SU-DHL-6 (cell line): Measurements from ENCODE around the gene YES1.

ENCODE experiments used
- H2AFZ ChIP-seq: fragments of 200-600 bp; sonication (generic); 2 replicates; pipeline ENCODE4 v1.6.1; 2014; ENCODE audit warnings: low read depth, mild to moderate bottlenecking, moderate library complexity, mixed read lengths, antibody characterized with exemption, low read length; ENCODE audit not compliant: severe bottlenecking
- H3F3A ChIP-seq: fragments of 200-600 bp; shearing (Covaris generic); 2 replicates; pipeline ENCODE4 v1.6.0; 2016; ENCODE audit warnings: antibody characterized with exemption, mild to moderate bottlenecking; ENCODE audit not compliant: insufficient read depth
- H3K27ac ChIP-seq: fragments of 200-600 bp; sonication (generic); 2 replicates; pipeline ENCODE4 v1.5.1; 2016; ENCODE audit warnings: low read depth, mild to moderate bottlenecking, low read length, moderate library complexity, mixed read lengths
- H3K27me3 ChIP-seq: fragments of 200-600 bp; sonication (generic), shearing (Covaris generic); 2 replicates; pipeline ENCODE4 v1.6.0; 2014; ENCODE audit warnings: mild to moderate bottlenecking, low read length
- H3K36me3 ChIP-seq: fragments of 200-600 bp; sonication (generic); 2 replicates; pipeline ENCODE4 v1.6.1; 2014; ENCODE audit warnings: mild to moderate bottlenecking, low read length, mixed read lengths
- H3K4me2 ChIP-seq: fragments of 300-600, 200-600 bp; shearing (Covaris generic), sonication (generic); 2 replicates; pipeline ENCODE4 v1.6.0; 2014; ENCODE audit warnings: low read length, low read depth, mild to moderate bottlenecking; ENCODE audit not compliant: poor library complexity, severe bottlenecking
- H3K4me3 ChIP-seq: fragments of 200-600 bp; sonication (generic); 2 replicates; pipeline ENCODE4 v1.5.1; 2014; ENCODE audit warnings: antibody characterized with exemption, low read length, mild to moderate bottlenecking, mixed read lengths; ENCODE audit not compliant: insufficient read depth, poor library complexity, severe bottlenecking
- H3K79me2 ChIP-seq: fragments of 200-600 bp; sonication (generic); 2 replicates; pipeline ENCODE4 v1.6.1; 2014; ENCODE audit warnings: mild to moderate bottlenecking, low read length, moderate library complexity; ENCODE audit not compliant: insufficient read depth
- H3K9ac ChIP-seq: fragments of 200-600 bp; sonication (generic); 2 replicates; pipeline ENCODE4 v1.7.0; 2014; ENCODE audit warnings: mild to moderate bottlenecking, low read length
- H3K9me2 ChIP-seq: fragments of 200-600 bp; sonication (generic); replicated peaks from 2 replicates; pipeline ENCODE4 v1.6.1; 2014; ENCODE audit warnings: low read length; ENCODE audit not compliant: insufficient read depth
- H3K9me3 ChIP-seq: fragments of 200-600 bp; sonication (generic); 2 replicates; pipeline ENCODE4 v1.6.1; 2014; ENCODE audit warnings: low read length, mixed read lengths; ENCODE audit not compliant: insufficient read depth
- H4K20me1 ChIP-seq: fragments of 200-600 bp; sonication (generic); 2 replicates; pipeline ENCODE4 v1.6.1; 2014; ENCODE audit warnings: low read depth, mild to moderate bottlenecking, antibody characterized with exemption, low read length, moderate library complexity, mixed read lengths
- EZH2phosphoT487 ChIP-seq: fragments of 200-600 bp; sonication (generic), shearing (Covaris generic); conservative IDR thresholded peaks from 2 replicates; pipeline ENCODE4 v1.6.1; 2018; ENCODE audit warnings: mild to moderate bottlenecking, antibody characterized with exemption, low read length, moderate library complexity, mixed read lengths
- TF ChIP-seq, protein P1 (sequence below): fragments of 200-600 bp; sonication (generic); IDR thresholded peaks from one replicate; pipeline ENCODE4 v1.5.1; 2017; ENCODE audit warnings: antibody characterized with exemption, mild to moderate bottlenecking, low read length, moderate library complexity; ENCODE audit not compliant: insufficient read depth, poor library complexity, severe bottlenecking

The YES1 gene

DNA sequence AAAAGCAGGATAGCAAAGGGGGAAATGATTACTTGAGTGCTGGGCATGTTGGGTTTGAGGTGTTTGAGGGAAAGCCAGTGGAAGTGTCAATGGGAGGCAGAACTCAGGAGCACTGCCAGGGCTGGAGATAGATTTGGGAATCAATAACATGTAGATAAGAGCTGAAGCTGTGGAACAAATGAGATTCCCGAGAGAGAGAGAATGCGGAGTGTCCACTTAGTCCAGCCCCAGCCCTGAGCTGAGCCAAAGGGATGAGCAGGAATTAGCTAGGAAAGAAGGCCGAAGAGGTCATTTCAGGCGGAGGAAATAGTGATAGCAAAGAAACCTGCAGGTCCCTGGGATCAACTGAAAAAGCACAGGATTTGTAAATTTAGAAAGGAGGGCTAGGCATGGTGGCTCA is 21.2 kb upstream of the YES1 start:
- Histone ChIP-seq H3F3A (no peaks in the 10 kb centered on the region), H3K4me3 (no peak overlapping the region), H3K36me3 (no peaks in the 10 kb centered on the region), H4K20me1 (no peaks in the 10 kb centered on the region), H2AFZ (no peak overlapping the region), H3K9ac (no peak overlapping the region), H3K27ac (no peak overlapping the region), H3K9me2 (no peaks in the 10 kb centered on the region), H3K9me3 (no peaks in the 10 kb centered on the region), H3K4me2 (no peak overlapping the region), H3K27me3 (no peaks in the 10 kb centered on the region), H3K79me2 (no peaks in the 10 kb centered on the region)
- TF ChIP-seq EZH2phosphoT487 = no peak
- TF ChIP-seq, protein P1, sequence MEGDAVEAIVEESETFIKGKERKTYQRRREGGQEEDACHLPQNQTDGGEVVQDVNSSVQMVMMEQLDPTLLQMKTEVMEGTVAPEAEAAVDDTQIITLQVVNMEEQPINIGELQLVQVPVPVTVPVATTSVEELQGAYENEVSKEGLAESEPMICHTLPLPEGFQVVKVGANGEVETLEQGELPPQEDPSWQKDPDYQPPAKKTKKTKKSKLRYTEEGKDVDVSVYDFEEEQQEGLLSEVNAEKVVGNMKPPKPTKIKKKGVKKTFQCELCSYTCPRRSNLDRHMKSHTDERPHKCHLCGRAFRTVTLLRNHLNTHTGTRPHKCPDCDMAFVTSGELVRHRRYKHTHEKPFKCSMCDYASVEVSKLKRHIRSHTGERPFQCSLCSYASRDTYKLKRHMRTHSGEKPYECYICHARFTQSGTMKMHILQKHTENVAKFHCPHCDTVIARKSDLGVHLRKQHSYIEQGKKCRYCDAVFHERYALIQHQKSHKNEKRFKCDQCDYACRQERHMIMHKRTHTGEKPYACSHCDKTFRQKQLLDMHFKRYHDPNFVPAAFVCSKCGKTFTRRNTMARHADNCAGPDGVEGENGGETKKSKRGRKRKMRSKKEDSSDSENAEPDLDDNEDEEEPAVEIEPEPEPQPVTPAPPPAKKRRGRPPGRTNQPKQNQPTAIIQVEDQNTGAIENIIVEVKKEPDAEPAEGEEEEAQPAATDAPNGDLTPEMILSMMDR = no peak

DNA sequence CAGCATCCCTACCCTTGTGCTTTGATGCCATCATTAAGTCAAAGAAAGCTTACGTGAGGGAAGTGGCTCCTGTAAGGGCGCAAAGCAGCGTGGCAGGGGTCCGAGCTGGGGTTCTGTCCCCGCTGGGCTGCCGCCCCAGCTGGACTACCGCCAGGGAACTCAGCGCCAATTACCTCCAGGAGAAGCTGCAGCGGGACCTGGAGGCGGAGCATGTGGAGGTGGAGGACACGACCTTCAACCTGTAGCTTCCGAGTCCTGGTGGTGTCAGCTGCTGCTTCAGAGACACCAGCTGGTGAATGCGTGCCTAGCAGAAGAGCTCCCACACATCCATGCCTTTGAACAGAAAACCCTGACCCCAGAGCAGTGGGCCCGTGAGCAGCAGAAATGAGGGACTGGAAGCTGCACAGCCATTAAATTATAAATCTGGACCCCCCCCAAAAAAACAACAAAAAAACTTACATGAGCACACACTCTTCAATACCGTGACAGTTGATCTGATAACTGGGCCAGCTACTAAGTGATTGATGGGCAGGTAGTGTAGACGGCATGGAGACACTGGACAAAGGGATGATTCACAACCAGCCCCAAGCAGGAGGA is 20.1 kb upstream of the YES1 start:
- H4K20me1 ChIP-seq = no peaks in the 10 kb centered on the region
- no peaks in the 10 kb centered on the region for H3F3A ChIP-seq
- no peaks in the 10 kb centered on the region for H3K27me3 ChIP-seq
- TF ChIP-seq EZH2phosphoT487 = no peak
- TF ChIP-seq, protein P1 = no peak
- no peak overlapping the region for H3K4me3 ChIP-seq
- no peaks in the 10 kb centered on the region for H3K9me2 ChIP-seq
- no peaks in the 10 kb centered on the region for H3K9me3 ChIP-seq
- no peaks in the 10 kb centered on the region for H3K79me2 ChIP-seq
- no peak overlapping the region for H3K4me2 ChIP-seq
- no peak overlapping the region for H3K9ac ChIP-seq
- H3K27ac ChIP-seq = no peak overlapping the region
- H2AFZ ChIP-seq = no peak overlapping the region
- H3K36me3 ChIP-seq = no peaks in the 10 kb centered on the region

DNA sequence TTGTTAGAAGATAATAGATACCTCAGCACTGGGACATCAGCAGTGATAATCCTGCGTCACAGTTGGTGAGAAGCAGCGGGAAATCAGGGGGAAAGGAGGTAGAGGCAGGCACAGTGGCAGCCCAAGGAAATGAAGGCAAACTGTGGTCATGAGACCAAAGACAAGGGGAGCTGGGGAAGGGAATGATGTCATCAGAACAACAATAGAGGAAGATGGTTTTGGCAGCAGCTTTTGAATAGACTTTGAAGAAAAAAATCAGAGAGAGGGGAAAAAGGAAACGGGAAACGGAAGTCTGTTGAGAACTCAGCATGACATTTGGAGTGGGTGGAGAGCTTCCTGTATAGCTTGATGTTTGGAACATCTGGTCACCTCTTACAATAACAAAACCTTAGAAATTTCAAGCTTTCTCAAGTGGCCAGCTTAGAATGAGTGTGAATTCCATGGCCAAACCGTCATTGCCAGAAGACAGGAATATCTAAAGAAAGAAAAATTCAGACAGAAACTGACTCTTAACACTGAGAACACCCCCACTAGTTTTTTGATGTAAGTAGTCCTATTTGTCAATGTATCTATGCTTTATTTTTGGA is 18.4 kb upstream of the YES1 start:
- Histone ChIP-seq H3K9me2 (no peaks in the 10 kb centered on the region), H3K9ac (no peak overlapping the region), H3K4me3 (no peak overlapping the region), H3K79me2 (no peaks in the 10 kb centered on the region), H4K20me1 (no peaks in the 10 kb centered on the region), H3K4me2 (no peak overlapping the region), H2AFZ (no peak overlapping the region), H3K9me3 (no peaks in the 10 kb centered on the region), H3K27me3 (no peaks in the 10 kb centered on the region), H3K36me3 (no peaks in the 10 kb centered on the region), H3K27ac (no peak overlapping the region), H3F3A (no peaks in the 10 kb centered on the region)
- no peak for TF ChIP-seq EZH2phosphoT487
- TF ChIP-seq, protein P1 = no peak
